Adrenal gland (tissue), 5 donors: ENCODE results near the gene TP53I13.

ENCODE experiments used
- POLR2A ChIP-seq, 2 donors: fragments of 450-650 bp; IDR thresholded peaks; one replicate each; pipeline ENCODE4 v1.6.1; 2017; ENCODE audit warnings: antibody characterized with exemption in 2 of 2, mild to moderate bottlenecking in 2 of 2, moderate library complexity in 1 of 2
- TF ChIP-seq, protein P1 (sequence below), 6 experiments: fragments of 450-650 bp in 4 of 6; fragments of 200-600 bp in 2 of 6; sonication (generic) in 1 of 6; IDR thresholded peaks; 1 replicate in 5 of 6; 2 replicates in 1 of 6; pipeline versions ENCODE4 v1.5.1 to v1.8.0; 2016 to 2021; ENCODE audit warnings: antibody characterized with exemption in 6 of 6, mild to moderate bottlenecking in 2 of 6, moderate library complexity in 1 of 6
- donor health status: DM: no; HTN: no; CAD: no.

DNA sequence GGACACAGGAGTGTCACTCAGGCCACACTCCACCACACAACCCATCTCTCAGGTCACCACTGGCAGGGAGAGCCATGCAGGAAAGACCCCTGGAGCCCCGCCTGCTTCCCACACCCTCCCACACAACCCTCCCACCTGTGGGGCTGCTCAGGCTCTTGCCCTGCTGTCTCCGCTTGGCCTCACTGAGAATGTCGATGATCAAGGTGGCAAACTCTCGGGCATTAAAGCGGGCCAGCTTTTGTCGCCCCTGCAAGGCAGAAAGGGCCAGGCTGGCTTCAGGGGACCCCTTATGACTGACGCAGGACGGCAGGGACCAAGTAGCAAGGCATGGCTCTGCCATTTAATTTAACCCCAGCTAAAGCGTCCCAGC lies 8.5 kb downstream of the TP53I13 start:
- TF ChIP-seq, protein P1, sequence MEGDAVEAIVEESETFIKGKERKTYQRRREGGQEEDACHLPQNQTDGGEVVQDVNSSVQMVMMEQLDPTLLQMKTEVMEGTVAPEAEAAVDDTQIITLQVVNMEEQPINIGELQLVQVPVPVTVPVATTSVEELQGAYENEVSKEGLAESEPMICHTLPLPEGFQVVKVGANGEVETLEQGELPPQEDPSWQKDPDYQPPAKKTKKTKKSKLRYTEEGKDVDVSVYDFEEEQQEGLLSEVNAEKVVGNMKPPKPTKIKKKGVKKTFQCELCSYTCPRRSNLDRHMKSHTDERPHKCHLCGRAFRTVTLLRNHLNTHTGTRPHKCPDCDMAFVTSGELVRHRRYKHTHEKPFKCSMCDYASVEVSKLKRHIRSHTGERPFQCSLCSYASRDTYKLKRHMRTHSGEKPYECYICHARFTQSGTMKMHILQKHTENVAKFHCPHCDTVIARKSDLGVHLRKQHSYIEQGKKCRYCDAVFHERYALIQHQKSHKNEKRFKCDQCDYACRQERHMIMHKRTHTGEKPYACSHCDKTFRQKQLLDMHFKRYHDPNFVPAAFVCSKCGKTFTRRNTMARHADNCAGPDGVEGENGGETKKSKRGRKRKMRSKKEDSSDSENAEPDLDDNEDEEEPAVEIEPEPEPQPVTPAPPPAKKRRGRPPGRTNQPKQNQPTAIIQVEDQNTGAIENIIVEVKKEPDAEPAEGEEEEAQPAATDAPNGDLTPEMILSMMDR (IDR thresholded peaks at IDR 0.05), result no peak
- TF ChIP-seq POLR2A (IDR thresholded peaks at IDR 0.05), result no peak
